NCI-H2081 treated with DMSO at 0.1 percent for 48 hours (cell line): Measurements from ENCODE around the gene GIMAP8.

Source experiments
- DNase-seq: peaks from one replicate; lab custom pipeline; 2025; lab: John Stamatoyannopoulos, UW

Gene GIMAP8

GRCh38 chr7:150411606-150412005, 38.8 kb upstream of the GIMAP8 start:
- DNase-seq = no peak

GRCh38 chr7:150412016-150412415, 38.4 kb upstream of the GIMAP8 start:
- DNase-seq = no peak

GRCh38 chr7:150412518-150413488, 37.6 kb upstream of the GIMAP8 start:
- no peak for DNase-seq

GRCh38 chr7:150413640-150414081, 36.8 kb upstream of the GIMAP8 start:
- DNase-seq = no peak

- DNase-seq = no peak
Measured at GRCh38 chr7:150415161-150416153, 35.0 kb upstream of the GIMAP8 start.

GRCh38 chr7:150417239-150417638, 33.2 kb upstream of the GIMAP8 start:
- no peak for DNase-seq

GRCh38 chr7:150417863-150418262, 32.6 kb upstream of the GIMAP8 start:
- DNase-seq = no peak

- DNase-seq = no peak
Measured at GRCh38 chr7:150420242-150420641, 30.2 kb upstream of the GIMAP8 start.

GRCh38 chr7:150420987-150421674, 29.3 kb upstream of the GIMAP8 start:
- DNase-seq = peak; percentile 71

- DNase-seq = no peak
Measured at GRCh38 chr7:150421831-150422230, 28.6 kb upstream of the GIMAP8 start.

GRCh38 chr7:150425670-150426069, 24.8 kb upstream of the GIMAP8 start:
- no peak for DNase-seq

GRCh38 chr7:150428671-150429451, 21.6 kb upstream of the GIMAP8 start:
- DNase-seq = peak; percentile 32

GRCh38 chr7:150429699-150430098, 20.7 kb upstream of the GIMAP8 start:
- DNase-seq = no peak

- DNase-seq = no peak
Measured at GRCh38 chr7:150430465-150431085, 19.9 kb upstream of the GIMAP8 start.

- no peak for DNase-seq
Measured at GRCh38 chr7:150431839-150432658, 18.4 kb upstream of the GIMAP8 start.

- no peak for DNase-seq
Measured at GRCh38 chr7:150432915-150433892, 17.2 kb upstream of the GIMAP8 start.

GRCh38 chr7:150434240-150434639, 16.2 kb upstream of the GIMAP8 start:
- DNase-seq = no peak

- DNase-seq = no peak
Measured at GRCh38 chr7:150435047-150435389, 15.4 kb upstream of the GIMAP8 start.
